ENCODE data around the gene BOD1L1.

The BOD1L1 gene

DNA sequence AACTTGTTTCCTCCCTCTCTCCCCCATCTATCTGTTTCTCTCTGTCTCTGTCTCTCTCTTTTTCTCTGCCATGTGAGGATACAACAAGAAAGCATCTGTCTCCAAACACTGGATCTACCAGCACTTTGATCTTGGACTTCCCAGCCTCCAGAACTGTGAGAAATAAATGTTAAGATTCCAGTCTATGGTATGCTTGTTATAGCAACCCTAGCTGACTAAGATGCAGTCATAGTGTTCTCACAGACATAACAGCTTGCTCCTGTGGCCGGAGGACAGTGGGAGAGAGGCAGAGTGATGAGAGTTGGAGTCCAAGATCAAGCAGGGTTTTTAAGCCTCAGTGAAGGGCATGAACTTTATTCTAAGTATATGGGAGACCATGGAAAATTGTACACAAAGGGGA, 74.4 kb downstream of the BOD1L1 start:
- no peak for DNase-seq

DNA sequence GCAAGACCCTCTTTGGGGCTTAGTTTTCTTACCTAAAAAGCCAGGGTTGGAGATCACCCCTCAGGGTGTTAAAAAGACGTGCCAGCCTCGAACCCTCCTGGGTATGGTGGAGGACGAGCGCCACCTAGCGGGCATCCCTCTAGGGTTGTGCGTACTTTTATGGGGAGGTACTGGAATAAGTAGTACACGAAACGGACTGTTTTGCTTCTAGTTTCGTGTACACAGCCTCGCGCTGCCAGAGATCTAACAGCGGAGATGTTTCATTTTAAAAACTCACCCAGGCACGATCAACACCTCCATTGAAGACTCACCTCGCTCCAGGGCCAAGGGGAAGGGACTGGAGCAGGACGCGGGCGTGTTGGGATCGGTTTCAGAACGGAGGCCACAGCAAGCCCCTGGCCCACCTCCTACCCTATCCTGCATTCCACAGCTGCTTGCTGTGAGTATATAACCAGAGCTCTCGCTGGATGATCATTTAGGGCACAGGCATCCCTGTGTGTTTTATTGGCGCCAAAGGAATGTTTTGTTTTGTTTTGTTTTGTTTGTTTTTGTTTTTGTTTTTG, 78.5 kb downstream of the BOD1L1 start:
- peak; percentile 66 for DNase-seq

DNA sequence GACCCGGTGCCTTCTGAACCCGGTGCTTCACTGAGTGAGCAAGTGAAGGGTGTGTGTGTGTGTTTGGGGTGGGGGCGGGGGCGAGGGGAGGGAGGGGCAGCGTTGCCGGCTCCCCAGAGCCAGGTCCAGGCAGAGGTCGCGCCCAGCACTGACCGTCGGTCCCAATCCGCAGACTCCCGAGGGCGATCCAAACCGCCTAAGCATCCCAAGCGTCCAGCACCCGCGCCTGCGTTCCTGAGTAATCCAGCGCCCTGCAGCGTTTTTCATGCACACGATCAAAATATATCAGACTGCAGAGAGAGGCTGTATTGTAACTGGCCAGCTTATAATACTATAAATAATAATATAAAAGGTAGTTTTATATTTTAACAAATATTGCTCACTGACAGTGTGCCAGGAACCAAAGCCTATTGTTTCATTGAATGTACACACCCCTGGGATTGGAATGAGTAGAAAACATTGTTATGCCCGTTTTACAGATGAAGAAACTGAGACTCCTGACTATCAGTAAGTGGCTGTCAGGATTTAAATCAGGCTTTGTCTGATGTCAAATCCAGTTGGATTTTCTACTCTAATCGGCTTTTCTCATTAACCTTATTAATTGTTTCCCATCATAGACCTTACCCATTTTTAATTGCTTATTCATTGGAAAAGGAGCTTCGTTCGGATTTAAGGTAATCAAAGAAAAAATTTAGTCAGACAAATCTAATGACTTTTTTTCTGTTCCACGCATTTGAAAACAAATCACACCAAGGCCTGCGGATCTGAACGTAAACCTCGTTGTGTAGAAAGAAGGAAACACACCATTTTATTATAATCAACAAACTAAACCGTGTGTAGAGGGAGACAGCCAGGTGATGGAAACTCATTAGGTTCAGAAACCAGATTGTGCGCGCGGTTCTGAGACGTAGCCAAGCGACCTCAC, 79.2 kb downstream of the BOD1L1 start:
- no peak for DNase-seq

DNA sequence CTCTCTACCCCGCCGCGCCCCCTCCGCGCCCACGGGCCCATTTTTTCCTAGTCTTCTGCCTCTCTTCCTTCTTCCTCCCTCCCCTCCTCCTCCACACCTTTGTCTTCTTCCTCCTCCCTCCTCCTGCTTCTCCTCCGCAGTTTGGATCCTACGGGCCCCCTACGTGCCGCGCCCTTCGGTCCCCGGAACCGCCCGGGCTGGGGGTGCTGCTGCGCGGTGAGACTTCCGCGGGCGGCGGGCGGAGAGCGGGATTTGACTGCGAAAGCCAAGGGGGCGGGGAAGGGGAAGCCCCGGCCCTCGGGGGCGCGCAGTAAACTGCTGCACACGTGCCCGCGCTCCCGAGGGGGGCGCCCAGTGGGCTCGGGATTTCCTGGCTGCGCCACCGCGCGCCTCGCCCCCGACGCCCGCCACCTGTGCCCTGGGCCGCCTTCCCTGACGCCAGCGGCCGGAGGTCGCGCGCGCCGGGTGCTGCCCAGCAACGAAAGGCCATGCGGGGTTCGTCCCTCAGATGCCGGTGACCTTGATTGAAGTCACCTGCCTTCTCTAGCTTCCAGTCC, 80.0 kb downstream of the BOD1L1 start:
- DNase-seq = peak; percentile 20

DNA sequence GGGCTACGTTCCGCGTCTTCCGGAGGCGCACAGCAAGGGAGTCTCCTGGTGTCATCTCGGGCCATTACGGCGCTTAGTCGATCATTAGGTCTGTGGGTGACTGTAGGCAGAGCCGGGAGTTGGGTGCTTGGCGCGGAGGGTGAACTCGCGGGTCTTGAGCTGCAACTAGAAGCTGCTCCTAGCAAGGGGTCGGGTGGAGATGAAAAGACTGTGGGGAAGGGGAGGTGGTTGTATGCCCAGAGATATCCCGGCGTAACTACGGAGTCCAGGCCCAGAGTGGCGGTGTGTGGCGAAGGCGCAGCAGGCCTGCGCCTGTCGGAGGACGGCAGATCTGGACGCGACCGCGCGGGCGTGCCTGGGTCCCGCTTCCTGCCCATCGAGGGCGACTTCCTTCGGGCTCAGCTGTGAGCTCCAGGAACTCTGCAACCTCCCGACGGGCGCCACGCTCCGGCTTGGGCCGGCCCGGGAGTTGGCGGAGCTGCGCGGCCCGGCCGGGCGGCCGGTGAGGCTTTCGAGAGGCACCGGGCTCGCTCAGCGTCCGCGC, 80.5 kb downstream of the BOD1L1 start:
- peak; percentile 7 for DNase-seq

DNA sequence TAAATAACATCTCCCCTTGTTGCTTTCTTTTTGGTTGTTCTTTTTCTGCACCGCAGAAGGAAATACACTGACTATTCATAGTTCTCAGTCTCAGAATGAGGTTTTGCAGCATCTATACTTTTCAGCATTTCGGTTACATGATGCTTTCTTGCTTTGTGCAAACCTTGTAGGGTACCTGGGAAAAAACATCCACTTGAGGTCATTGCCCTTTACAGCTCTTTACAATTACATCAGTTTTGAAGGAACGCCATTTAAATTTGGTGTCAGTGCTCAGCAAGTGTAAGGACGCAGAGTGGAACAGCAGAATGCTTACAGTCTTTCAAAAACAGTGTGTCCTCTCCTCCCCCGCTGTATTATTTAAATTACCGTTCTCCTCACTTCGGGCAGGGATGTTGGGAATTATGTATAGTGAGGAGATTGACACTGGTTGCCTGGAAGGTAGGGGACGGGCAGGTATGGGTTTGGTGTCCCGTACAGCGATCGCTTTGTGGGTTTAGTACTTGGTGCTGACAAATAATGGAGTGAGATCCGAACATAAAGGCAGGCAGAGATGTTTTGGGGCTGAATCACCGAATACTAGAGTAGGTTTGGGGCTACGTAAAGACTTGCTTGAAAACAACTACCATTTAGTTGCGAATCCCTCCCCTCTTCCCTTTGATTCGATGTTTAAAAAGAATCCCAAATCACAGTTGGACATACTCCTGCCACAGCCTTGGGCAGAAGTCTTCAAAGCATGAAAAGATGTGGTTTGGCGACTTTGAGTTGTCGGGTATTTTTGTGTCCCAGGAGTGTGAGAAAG, 81.2 kb downstream of the BOD1L1 start:
- no peak for DNase-seq

DNA sequence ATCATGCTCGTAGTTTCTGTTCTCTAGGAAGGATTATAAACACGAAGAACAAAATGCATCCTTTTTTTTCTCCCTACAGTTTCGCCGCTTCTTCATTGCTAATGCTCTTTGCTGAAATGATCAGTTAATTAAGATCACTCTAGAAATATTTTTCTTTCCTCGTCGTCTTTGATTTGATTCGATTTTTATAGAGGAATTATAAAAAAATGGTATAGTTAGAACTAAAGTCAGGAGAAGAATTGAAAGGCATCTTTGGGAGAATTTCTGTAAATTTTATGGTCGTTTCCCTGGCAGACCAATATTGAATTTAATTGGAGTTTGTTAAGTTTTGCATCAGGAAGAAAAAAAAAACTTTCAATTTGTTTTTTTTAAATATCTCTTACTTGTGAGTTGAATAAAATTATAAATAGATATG, 82.1 kb downstream of the BOD1L1 start:
- DNase-seq = no peak

DNA sequence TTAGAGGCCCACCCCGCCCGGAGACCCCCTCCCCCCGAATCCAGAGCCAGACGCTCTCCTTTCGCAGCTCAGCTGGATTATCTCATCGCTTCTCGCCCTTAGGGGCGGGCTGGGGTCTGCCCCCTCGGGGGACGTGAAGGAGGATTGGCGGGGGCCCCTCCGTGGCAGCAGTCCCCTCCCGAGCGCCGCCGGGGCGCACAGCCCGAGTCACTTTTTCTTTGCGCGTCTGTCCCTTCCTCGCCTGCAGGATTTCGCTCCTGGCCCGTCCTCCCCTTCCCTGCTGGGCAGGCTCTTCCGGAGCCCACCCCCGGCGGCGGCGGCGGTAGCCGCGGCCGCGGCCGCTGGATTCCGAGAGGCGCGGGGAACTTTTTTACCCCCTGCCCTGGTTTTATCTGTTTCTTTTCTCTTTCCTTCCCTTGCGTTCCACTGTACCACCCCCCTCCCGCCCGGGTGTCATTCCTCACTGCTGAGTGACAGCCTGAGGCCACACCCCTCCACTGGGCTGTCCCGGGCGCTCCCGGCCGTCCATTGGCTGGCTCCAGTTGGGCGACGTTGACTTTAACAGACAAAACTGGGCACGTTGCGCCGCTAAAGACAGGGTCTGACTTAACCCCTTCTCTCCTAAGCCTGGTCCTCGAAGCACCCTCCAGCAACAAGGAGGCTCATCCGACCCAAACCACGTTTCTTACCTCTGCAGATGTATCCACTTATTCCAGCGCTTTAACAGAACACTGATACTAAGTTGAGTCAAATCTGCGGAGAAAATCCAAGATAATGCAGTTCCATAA, 82.7 kb downstream of the BOD1L1 start:
- peak; percentile 56 for DNase-seq

DNA sequence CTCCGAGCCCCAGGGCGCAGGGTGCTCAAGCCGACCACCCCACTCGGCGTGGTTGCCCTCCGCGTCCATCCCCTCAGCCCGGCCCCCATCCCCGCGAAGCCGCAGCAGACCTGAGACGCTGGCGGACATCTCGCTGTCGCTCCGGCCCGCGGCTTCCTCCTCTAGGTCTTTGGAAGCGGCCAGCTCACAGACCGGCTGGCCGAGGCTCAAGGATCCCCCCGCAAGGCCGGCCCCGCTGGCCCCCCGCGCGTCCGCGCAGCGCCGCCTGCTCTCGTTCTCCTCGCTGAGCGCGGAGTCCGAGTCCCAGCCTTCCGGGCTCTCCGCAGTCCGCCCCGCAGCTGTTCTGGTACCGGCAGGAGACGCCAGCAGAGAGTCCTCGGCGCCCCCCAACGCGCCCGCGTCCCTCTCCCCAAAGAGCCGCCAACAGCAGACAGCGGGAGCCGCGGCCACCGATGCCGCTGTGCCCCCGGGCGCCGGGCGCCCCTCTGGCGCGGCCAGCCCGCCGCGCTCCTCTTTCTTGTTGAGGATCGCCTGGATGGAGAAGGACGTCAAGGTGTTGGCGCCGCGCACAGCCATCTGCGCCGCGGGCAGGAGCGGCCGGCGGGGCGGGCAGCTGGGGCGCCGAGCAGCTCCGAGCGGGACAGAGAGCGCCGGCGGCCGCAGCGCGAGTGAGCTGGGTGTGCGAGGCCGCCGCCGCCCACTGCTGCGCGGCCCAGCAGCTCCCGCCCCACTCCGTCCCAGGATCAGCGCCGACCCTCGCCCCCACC, 83.5 kb downstream of the BOD1L1 start, which contains the start of gene NKX3-2:
NKX3-2 (minus strand) TSS at position 670 of the 767 bp plus-strand sequence; CDS start at position 576, 94 bp downstream.
- peak; percentile 6 for DNase-seq

DNA sequence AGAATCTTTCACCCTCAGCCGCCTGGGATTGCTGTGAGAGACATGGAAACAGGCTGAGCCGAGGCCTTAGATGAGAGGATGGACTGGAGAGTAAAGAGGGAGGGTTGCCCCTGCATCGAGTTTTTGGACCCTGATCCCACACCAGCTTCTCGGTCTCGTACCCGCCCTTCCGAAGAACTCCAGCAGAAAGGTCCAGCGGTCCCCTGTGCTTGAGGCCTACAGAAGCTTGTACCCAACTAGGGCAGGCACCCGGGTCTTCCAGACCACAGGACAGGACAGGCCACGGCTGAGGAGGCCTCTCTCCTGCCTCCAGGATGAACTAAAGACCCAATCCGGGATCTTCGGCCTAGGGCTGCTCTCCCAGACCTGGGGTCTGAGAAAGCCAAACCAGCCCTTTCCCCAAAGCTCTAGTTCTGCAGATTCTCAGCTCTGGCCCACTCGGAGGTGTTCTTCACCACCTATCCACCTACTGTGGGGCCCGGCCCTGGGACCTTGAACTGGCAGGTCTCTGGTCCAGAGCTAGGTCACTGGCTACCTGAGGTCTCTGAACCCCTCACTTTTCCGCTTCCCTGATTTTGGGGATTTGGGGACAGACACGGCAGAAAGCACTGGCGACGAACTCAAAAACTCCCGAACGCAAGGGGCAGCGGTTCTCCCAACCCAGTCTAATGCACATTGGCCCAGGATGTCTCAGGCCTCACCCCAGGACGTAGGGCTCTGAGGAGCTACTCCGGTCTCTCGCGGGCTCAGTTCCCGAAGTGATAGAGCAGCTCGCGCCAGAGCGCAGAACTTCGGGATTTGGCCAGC, 84.3 kb downstream of the BOD1L1 start:
- no peak for DNase-seq

DNA sequence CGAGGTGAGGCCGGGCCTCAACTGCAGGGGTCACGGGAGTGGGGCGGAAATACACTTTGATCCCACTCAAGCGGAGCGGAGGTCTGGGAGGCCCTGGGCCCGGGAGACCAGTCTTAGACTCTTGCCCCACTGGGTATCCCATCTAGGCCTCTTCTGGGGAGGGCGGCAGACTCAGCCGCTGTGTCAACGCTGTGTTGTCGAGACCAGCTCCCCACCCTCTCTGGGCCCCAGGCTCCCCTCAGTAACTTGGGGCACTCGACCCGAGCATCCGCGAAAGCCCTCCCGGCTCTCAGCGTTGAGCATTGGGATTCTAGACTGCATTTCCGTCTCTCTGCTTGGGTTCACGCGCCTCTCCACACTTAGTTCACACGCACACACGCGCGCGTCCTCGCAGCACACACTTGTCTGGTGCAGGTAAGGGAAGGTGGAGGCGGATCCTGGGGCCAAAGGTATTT, 84.9 kb downstream of the BOD1L1 start:
- no peak for DNase-seq

DNA sequence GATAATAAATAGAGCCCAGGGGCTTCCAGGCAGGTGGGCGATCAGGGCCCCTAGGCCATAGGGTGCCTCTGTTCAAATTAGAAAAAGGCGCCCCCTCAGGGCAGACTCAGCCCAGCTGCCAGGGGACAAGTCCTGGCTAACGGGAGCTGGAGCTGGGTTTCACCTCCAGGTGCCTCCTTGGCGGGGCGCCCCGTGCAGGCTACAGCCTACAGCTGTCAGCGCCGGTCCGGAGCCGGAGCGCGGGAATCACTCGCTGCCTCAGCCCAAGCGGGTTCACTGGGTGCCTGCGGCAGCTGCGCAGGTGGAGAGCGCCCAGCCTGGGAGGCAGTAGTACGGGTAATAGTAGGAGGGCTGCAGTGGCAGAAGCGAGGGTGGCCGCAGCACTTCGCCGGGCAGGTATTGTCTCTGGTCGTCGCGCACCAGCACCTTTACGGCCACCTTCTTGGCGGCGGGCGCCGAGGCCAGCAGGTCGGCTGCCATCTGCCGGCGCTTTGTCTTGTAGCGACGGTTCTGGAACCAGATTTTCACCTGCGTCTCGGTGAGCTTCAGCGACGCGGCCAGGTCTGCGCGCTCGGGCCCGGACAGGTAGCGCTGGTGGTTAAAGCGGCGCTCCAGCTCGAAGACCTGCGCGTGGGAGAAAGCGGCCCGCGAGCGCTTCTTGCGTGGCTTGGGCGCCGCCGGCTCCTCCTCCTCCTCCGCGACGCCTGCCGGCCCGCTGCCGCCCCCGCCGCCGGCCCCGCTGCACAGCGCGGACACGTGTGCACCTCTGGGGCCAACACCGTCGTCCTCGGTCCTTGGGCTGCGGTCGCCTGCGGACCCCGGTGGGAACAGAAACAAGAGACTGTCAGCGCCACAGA, 85.6 kb downstream of the BOD1L1 start:
- DNase-seq = peak; percentile 21

DNA sequence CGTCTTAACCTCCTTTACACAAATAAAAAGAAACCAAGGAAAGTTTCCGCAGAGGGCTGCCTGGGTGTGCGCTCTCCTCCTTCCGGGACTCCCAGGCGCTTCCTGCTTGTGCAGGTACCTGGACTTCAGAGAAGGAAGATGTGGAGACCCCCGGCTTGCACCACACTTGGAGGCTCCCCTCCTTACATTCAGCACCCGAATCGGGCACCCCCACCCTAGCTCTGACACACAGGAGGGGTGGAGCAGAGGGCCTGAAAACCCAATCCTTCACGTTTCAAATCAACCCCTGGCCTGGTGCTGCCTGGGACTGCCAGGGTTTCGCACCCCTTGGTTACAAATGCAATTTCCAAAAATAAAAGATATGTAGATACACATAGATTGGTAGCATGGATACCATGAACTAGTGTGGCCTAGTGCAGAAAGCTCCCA, 86.3 kb downstream of the BOD1L1 start:
- DNase-seq = no peak

DNA sequence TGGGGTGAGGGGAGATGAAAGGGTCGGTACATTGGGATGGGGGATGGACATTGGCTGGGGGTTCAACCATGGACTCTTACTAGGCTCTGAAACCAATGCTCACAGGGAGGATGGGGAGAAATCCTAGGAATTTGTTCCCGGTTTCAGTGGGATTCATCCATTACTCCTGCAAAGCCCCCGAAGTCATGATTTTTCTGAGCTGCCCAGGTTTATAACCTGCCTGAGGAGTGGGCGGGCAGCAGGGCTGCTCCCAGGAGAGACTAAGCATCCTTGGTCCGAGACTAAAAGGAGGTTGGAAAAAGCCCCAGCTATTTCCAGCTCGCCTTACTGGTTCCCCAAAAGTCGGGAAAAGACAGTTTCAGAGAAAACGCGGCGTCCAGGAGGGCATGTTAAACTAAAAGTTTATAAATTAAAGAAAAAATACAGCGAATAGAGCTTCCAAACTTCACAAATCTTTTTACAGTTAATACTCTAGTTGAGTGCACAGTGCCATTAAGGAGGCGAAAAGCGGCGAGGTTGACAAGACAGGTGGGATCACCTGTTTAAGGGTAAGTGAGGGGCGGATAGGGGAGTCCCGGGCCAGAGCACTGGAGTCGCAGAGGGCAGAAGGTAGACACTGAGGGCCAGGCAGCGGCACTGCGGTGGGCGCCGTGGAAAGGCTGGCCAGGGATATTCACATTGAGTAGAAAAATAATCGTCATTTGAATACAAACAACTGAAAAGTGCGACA, 86.9 kb downstream of the BOD1L1 start:
- DNase-seq = no peak

DNA sequence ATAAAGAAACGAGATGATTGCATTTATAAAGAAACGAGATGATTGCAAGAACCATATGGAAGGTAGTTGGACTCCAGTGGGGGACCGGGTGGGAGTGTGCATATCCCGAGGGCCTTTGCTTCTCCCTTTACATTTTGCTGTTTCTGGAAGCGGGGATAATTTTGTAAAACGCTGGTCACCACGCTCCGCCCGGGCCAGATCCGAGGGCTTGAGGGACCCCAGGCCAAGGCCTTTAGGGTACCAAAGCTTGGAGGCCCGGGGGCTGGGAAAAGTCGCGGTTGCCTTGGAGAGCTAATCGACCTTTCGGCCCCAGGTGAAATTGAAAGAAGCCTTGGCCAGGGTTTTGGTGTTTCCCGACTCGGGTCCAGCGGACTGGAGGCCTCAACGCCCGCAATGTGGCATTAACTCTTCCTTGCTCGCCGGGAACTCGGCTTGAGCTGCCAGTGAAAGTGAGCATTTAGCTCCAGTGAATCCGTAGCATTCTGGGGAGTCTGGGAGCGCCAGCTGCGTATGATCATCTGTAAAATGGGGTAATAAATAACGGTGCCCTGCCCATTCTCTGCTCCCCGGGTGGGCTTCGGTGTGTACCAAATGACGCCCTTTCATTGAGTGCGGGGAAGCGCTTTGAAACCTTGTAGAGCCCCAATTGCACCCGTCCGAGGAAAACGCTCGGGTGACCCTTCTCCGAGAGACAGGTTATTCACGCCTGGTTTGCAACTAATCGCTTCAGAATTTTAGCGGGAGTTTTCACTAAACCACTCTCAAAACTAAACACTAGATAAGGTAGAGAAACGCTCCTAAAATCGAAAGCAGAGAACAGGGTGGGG, 87.7 kb downstream of the BOD1L1 start:
- DNase-seq = no peak

DNA sequence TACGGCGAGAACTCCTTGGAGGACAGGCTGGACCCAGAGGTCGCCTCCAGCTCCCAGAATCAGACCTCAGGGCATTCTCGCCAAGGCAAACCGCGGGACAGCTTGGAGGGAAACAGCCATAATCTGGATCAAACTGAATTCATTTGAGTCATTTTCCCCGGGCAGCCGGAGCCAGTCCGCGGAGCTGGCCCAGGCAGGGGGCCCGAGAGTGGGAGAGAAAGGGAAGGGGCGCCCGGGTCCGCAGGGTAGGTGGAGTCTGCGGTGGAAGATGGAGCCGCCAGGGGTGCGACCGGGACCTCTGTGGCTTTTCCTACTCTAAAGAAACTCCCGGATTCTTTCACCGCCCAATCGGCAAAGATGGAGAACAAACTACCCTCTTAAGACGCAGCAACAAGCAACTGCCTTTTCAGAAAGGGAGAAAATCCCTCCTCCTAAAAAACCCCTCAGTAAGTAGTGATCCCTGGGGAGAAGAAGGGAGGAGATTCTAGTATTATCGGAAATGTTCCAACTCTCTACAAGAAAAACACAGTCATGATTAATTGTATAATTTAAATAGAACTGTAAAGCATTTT, 88.4 kb downstream of the BOD1L1 start:
- no peak for DNase-seq

DNA sequence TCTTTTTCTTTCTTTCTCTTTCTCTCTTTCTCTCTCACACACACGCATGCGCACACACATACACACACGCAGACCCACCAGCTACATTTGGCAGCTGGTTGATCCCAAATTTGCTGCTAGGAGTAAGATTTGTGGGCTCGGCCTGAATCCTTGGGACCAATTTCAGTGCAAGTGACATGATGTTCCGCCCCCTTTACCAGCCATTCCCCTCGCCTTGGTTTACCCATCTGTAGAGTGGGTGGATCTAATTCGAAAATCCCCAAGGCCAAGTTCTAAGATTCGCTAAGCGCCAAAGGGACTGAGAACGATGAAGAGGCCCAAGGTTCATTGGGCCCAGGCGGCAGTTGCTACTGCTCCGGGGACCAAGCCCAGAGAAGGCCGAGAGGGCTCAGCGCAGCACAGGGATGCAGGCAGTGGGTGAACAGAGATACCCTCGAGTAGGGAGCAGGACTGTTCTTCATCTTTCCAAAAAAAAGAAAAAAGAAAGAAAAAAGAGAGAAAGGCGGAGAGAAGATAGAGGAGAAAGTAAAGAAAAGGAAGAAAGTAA, 89.0 kb downstream of the BOD1L1 start:
- no peak for DNase-seq
